Germinal center (tissue), 1 donor: ENCODE measurements around the gene KRT20.
"Not testable (repeated sequence)": the region's sequence is repeated elsewhere in the genome, so short reads cannot be mapped to it uniquely, and the experiment has no call there.

ENCODE experiments used
- DNase-seq: peaks from one replicate; pipeline ENCODE4 v3.0.0; 2012; ENCODE audit warnings: mixed read lengths, low spot score

KRT20 gene

DNA sequence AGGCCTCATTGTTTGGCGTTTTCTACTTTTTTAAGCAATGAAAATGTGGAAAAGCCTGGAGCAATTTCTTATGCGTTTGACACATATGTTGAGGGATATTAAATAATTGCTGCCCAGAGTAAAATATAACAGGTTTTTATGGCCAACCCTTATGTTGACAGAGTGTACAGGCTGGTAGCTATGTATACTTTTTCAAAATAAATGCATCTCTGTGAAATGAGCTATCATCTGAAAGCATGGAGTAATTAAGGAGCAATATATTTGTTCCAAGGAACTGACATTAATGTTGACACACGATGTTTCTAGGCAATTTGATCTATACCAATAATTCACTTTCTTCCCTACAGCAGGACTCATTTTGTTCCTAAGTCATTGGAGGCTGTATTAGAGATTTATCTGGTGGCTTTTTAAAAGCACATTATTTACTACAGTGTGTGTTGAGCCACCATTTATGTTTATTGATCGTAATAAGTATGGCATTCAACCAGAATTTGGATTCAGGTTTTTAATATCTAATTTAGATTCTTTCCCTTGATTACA is 11.9 kb upstream of the KRT20 start:
- no peak for DNase-seq

DNA sequence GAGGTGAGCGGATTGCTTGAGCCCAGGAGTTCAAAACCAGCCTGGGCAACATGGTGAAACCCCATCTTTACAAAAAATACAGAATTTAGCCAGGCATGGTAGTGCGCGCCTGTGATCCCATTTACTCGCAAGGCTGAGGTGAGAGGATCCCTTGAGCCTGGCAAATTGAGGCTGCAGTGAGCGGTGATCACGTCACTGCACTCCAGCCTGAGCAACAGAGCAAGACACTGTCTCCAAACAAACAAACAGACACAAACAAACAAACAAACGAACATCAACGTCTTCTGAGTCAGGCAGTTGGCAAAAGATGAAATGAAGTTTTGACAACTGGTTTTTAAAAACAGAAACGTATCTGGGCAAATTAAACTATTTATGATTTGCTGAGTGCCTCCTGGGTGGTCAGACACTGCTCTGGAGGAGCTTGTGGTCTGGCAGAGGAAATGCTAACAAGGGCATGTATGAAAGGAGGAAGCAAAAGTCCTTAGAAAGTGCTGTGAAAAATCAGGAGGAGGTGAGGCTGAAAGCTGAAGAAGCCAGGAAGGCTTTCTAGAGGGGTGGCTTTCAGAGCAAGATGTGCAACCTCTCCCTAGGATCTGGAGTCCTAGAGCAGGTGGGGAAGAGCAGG is 10.2 kb upstream of the KRT20 start:
- DNase-seq: no peak

DNA sequence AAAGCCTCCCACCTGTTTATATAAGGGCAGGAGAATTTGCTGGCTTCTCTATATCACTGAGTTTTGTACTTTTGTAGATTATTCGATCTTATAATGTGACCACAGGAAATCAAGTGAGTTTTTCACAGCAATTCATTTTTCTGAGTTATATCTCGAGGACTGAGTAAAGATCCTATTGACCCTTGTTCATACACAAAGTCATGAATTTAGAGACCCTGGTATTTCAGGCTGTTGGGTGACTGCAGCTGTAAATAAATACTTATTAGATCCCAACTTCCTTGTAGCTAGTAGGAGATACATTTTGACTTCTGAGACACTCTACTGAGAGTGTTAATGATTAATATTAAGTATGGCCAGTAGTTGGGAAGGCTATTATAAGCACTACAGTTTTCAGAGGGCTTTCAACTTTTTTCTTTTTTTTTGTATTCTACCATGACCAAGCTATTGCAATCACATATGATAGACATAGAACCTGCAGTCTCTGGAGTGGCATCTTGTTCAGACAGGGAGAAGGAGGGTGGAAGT is 3.2 kb upstream of the KRT20 start:
- no peak for DNase-seq

DNA sequence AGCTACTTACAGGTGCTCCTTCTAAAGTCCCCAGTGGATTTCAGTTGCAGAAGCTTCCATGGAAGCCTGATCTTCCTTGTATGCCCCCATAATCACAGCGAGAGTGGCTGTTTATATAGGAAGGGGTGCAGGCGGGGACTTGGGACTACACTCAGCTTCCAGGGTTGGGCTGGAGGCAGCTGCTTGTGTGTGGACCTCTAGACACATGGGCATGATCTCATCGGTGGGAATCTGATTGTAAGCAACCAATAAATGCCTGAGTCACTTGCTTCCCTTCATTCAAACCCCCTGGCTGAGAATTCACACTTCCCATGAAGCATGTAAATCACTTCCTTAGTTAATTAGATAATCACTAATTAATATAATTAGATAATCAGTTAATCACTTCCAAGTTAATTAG is 1.0 kb upstream of the KRT20 start:
- no peak for DNase-seq

DNA sequence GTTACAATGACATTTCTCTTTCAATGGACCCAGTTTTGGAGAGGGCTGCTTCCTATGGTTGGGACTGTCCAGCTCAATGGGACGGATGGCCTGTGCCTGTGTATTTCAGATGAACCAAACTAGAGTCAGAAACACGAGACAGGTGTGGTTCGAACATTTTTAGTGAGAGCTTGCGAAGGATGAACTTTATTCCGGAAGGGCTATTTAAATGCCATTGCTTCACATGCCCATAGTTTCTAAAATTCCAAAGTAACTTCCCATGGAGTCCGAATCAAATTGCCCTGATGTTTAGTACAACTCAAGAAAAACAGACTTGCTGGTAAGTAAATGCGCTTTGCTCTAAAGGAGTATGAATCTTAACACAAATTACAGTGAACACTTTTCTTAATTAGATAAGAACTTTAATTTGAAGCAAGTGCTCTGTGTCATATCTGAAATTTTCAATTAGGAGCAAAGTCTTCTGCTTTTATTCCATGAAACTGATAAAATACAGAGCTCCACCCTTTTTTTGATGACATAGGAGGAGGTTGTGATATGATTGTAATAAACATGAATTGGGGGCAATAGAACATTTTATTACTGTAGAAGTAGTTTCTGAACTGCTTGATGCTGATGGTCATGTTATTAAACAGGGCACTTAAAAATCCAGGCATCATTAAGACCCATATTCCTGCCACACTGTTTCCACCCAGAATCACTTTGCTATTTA is 1.3 kb downstream of the KRT20 start:
- DNase-seq: no peak

DNA sequence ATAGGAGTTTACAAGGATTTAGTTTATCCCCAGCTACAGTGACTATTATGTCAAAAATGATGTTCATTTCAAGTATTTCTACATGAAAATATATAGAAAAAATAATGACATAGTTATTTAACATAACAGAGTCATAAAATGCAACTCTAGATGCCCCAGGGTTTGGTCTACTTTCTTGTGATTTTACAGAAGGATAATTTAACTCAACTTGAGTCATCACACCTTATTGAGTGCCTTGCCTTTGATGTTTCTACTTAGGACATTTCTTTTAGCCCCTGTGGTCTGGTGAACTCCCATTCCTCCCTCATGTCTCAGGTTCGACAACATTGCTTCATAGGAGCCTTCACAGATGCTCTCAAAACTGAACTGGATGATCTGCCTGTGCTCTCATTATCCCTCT is 2.0 kb downstream of the KRT20 start:
- DNase-seq: no peak

DNA sequence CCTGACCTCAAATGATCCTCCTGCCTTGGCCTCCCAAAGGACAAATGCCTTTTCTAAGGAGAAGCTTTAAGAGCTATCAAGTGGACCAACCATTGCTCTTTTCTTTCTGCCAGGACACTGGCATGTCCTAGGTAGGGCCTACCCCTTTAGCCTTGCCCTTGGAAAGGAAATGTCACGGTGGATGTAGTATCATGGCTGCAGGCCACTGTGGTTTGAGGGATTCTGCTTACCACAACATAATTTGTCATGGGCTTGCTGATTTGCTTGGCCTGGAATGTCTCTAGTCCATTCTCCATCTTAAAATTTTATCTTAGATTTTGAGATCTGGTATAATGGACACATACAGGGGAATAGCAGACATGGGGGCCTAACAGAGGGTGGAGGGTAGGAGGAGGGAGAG is 6.0 kb downstream of the KRT20 start:
- DNase-seq: no peak

DNA sequence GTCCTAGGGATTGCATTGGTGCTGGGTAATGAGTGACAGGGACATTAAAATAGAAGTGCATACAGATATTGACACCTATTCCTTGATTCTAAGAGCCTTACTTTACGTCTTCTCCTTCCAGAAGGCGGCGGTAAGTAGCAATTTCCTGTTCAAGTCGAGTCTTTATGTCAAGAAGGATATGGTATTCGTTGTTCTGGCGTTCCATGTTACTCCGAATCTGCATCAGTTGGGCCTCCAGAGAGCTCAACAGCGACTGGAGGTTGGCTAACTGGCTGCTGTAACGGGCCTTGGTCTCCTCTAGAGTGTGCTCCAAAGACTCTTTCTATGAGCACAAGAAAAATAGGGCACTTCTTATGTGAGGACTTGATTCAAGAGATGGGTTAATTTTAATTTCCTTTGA is 7.0 kb downstream of the KRT20 start:
- no peak for DNase-seq

DNA sequence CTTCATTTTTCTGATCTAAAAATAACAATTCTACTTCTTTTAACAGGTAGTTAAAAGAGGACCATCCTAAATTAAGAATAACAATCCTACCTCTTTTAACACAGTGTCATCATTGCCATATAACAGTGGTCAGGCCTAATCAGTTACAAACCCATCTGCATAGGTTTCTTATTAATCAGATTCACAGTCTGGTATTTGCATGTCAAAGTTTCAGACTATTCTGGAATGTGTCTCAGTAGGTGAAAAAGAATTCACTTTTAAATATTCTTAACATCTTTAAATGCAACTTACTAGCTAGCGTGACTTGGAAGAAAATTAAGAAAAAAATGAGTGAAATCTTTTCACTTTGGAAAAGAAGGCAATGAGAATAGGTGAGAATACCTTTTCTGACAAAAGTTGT is 11.2 kb downstream of the KRT20 start:
- no peak for DNase-seq

DNA sequence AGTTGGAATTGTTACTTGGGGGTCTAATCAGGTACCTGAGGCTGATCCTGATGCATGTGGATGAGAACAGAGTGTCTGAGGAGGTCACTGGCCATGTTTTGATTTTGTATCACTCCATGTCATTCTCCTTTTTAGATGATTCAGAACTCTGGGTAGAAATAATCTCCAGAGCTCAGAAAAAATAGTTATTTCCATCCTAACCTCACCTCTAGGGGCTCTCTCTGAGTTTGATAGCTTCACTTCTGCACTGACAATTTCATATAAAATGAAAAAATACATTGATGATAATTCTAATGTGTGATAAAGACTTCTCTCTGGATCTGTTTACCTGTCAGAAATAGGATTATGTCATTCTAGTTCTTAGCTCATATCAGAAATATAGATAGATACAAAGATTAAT is 11.8 kb downstream of the KRT20 start:
- DNase-seq: no peak

DNA sequence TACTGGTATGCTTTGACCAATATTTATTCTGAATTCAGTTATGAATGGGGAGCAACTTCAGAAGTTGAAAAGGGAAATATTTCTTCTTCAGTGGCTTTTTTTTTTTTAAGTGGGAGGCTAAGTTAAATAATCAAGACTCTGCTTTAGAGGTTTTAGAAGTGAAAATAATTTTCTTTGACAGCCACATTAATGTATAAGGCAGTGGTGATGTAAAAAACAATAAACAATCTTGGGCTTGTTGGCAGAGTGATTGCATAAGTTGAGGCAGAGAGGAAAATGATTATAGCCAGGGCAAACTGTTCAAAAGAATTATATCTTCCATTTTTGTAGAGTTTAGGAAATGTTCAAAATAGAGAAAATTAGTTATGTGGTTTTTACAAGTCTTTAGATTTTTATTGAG is 12.6 kb downstream of the KRT20 start:
- no peak for DNase-seq

DNA sequence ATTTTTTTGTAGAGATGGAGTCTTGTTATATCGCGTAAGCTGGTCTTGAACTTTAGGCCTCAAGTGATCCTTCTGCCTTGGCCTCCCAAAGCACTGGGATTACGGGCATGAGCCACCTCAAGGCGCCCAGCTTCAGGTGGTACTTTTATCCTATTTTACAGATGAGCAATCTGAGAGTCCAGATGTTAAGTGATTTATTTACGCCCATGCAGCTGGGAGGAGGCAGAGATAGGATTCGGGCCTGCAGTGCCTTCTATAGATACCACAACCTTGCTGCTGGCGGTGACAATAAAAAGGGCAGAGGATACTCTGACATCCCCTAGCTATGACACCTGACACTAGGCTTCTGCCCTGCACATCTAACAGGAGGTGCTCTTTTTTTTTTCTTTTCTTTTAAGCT is 13.7 kb downstream of the KRT20 start:
- no peak for DNase-seq

DNA sequence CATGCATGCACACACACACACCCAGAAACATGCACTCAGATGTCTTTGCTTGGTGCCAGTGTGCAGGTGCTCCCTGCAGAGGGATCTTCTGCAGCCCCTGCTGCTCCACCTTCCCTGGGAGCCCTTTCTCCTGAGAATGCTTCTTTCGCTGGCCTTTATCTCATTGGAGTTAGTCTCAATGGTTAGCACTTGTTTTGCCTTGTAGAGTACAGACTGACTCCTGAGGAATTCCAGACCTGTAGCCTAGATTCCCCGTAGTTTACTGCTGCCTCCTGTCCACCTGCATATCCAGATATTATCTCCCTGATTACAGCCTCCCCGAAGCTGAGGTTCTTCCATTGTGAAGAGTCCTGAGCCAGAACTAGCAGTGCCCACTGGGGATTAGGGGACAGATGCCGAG is 14.9 kb downstream of the KRT20 start:
- no peak for DNase-seq

DNA sequence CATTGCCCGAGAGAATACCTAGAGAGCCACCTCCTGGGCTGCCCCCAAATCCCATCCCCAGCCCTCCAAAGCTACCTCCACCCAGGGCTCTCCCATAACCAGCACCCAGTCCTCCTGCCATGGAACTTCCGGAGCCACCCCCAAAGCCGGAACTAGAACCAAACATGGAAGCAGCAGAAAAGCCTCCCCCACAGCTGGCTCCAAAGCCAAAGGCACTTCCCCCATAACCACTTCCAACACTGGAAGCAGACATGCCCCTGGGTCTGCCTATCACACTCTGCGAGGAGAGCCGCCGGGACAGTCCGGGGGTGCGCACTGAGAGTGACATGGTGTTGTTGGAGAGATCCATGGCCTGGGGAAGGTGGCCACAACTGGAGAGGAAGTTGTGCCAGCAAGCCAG is 18.2 kb downstream of the KRT20 start, which contains the start of gene KRT12:
Gene KRT12, minus strand, starts transcription at position 386 of the 400 bp plus-strand sequence. Its CDS starts 37 bp downstream, at position 349.
- DNase-seq: no peak

DNA sequence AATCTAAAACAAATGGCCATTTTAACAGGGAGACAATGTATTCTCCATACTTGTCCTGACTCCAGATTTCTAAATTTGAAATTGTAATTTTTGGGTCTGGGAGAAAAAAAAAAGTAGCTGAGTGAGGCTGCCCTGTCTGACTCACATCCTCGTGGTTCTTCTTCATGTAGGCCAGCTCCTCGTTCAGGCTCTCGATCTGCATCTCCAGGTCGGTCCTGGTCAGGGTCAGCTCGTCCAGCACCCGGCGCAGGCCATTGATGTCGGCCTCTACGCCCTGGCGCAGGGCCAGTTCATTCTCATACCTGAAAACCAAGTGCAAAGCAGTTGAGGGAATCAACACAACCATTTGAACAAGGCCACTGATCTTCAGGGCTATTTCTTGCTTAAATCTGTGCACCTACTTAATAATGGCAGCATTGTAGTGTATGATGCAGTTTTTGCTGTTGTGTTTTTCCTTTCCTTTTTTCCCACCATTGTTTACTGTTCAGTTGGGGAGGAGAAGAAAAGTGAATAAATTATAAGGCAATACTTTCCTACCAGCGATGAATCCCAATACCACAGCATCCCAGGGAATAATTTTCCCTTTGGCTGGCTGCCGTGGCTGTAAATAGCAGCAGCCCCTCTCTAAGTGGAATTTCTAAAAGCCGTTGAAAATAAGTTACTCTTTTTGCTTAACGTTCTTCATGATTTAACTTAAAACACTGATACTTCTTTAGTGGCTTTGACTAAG is 20.2 kb downstream of the KRT20 start:
- DNase-seq: no peak

DNA sequence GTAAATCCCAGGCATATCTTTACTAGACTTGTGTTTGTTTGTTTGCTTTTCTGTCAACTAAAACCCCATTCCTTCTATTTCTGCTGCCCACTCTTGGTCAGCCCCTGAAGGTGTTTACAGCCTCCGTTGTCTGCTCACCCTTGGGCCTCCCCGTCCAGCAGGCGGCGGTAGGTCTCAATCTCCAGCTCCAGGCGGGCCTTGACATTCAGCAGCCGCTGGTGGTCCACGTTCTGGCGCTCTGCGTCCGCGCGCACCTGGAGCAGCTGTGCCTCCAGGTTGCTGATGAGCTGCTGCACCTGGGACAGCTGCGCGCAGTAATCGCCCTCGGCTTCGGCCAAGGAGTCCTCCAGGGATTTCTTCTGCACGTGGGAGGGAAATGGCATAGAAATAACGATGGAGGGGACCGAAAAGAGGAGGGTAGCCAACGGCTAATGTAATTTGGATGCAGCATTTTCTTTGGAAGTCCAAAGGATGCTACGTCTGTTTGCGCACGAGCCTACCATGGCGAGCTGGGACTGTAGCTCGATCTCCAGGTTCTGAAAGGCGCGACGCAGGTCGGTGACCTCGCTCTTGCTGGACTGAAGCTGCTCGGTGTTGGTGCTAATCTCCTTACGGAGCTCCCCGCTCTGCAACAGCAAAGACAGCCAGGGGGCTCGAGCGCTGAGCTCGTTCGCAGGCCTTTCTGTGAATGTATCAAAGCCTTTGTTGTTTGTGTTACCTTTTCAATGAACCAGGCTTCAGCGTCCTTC is 21.9 kb downstream of the KRT20 start:
- DNase-seq: peak; percentile 11

DNA sequence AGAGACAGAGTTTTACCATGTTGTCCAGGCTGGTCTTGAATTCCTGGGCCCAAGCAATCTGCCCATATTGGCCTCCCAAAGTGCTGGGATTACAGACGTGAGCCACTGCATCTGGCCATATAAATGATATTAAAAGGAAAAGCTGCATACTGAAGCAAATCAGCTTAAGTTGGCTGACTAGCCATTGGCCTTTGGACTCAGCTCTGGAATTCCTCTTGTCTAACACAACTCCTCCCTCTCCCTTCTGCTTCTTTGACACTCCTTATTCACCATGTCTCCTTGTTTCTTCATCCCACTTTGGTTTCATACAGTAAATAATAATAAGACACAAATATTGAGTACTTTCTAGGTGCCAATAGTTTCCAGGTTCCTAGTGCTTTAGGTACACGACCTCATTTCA is 25.5 kb downstream of the KRT20 start:
- no peak for DNase-seq

DNA sequence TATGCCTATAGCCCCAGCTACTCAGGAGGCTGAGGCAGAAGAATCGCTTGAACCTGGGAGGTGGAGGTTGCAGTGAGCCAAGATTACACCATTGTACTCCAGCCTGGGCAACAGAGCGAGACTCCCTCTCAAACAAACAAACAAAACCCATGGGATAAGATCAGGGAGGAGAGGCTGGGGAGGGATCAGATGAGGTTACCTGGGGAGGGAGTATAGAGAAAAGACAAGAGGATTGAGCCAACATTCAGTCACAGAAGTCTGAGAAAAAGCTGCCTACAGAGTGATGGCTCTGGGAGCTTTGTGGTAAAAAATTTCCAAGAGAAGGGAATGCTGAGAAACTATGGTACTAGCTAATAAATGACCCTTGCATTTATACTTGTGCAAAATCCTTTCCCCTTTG is 26.4 kb downstream of the KRT20 start:
- DNase-seq: not testable (repeated sequence)

DNA sequence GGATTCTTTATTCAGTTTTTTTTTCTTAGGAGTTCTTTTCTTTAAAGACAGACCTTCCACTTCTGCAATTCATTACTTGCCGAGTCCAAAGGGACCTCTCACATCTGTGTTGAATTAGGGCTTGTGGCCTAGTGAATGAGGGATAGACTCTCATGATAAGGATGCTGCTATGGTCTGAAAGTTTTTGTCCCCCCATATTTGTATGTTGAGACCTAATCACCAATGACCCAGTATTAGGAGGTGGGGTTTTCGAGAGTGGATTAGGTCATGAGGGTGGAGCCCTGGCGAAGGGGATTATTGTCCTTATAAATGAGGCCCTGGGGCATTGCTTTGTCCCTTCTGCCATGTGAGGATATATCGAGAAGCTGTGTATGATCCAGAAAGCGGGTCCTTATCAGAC is 27.5 kb downstream of the KRT20 start:
- no peak for DNase-seq

DNA sequence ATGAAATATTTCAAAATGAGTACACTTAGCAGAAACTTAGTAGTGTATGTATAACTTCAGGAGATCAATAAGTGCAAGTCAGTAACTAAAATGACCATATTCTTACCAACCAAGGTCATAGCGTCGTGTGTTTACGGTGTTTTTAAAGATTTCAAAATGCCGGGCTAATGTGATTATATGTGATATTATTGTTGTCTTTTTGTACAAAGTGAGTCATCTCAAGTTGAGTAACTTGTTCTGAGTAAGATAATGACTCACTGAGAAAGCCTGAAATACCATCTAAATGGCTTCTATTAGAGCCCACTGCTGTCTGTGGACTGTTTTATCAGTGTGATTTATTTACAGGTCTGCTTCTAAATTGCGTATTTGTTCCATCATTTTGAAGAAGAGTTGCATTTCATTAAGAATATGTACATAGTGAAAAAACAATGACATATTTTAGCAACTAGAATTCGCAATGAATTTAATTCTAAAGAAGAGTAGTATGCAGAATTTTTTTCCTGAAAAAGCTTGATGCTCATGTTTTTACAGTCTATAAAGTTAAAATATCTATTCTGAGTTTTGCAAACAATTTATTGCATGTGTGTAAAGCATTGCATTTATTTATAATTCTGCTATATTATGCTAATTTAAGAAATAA is 30.7 kb downstream of the KRT20 start:
- DNase-seq: no peak

DNA sequence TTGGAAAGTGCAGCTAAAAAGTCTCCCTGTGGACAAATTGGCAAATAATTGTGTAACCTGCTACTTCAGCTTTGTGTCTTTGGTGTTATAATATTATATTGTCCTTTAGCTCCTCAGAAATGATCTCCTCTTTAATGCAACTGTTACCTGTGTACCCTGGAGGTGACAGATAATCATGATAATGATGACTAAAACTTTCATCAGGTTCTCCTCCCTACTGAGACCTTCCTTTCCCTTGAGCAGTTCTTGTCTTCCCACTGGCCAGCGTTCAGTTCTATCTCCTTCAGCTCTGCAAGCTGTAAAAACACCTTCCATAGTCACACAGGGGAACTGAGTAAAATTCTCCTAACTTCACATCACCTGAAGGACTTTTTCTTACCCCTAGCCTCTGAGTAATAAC is 32.7 kb downstream of the KRT20 start:
- no peak for DNase-seq
